Measurements from ENCODE around the gene MXD3. TPM values are rescaled to one million over a fixed set of nuclear protein-coding genes. Genes with fewer than 3 reads are reported as not detected.

MXD3 gene
- polyA plus RNA-seq, 3 donors, result 21.5 to 61.9 (median 25.5) TPM

DNA sequence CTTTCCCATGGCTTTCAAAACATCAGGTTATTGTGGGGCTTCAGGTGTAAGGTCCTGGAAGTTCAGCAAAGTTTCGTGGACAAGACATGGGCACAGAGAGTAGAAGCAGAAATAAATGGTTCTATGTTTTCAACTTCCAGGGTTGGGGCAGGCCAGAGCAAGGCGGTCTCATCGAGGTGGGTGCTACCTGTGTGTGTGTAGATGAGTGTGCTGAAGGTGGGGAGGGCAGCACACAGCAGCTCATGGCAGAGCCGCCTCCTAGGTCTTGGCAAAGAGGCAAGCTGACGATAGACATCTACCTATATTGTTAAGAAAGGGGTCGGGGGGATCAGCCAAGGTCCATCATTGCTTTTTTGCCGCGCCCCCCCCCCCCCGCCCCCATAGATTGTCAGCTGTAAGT lies 12.0 kb downstream of the MXD3 start:
- H3K27me3 Mint-ChIP-seq (ENCODE audit: low read depth in 3 of 3), result peaks cover 0 to 5% (median 0%) of the 10 kb centered on the region in 3 donors
- H3K4me3 Mint-ChIP-seq, result peak overlapping the region; percentile 7 to 68
- peaks cover 84% of the 10 kb centered on the region for H3K4me1 Mint-ChIP-seq
- no peak for DNase-seq
- H3K36me3 Mint-ChIP-seq, result peaks cover 46 to 63% of the 10 kb centered on the region in 2 donors
- intact Hi-C loops (cut with micrococcal nuclease), result loop anchor here (5.0 to 10.0 kb wide), 4 partner anchors 162 to 853 kb away; partner anchors contain the start of genes NHP2 (in 1 of the 2), RNF44 (in 1 of the 2) and TMED9 (in 1 of the 2)
- peaks cover 30% of the 10 kb centered on the region for H4K20me1 ChIP-seq (ENCODE audit: insufficient read depth, low read length)
- H3K27me3 ChIP-seq (ENCODE audit: control insufficient read depth in 2 of 2, insufficient read depth in 2 of 2, low read length in 2 of 2), result no peaks in the 10 kb centered on the region
- peak overlapping the region in 1 of 3 experiments; percentile 97 for H3K4me3 ChIP-seq (replicated peaks in 1 of 3; ENCODE audit: low read depth in 2 of 3, low read length in 3 of 3)
- H3K4me1 ChIP-seq (ENCODE audit: control insufficient read depth in 1 of 2, insufficient read depth in 2 of 2, low read length in 2 of 2), result peaks cover 84 to 93% of the 10 kb centered on the region in 2 donors
- H3K9me3 Mint-ChIP-seq, result no peaks in the 10 kb centered on the region
- H3K36me3 ChIP-seq (replicated peaks in 1 of 2; ENCODE audit: control insufficient read depth in 1 of 2, insufficient read depth in 2 of 2, low read length in 2 of 2), result peaks cover 26 to 38% of the 10 kb centered on the region in 2 donors
- peaks cover 52% of the 10 kb centered on the region for H3K79me2 ChIP-seq (ENCODE audit: insufficient read depth, low read length)
- 66% methylated on average over 3 of the region's 9 CpGs for WGBS (ENCODE audit: insufficient coverage)
- no peak overlapping the region for H3K9ac ChIP-seq (ENCODE audit: insufficient read depth, low read length, poor library complexity, severe bottlenecking)
- no peaks in the 10 kb centered on the region for H3K9me3 ChIP-seq (replicated peaks in 1 of 2; ENCODE audit: control insufficient read depth in 1 of 2, insufficient read depth in 1 of 2, low read length in 2 of 2)
- peak overlapping the region; percentile 92 to 98 (median 96) for H3K27ac Mint-ChIP-seq
- TF ChIP-seq, protein P1, sequence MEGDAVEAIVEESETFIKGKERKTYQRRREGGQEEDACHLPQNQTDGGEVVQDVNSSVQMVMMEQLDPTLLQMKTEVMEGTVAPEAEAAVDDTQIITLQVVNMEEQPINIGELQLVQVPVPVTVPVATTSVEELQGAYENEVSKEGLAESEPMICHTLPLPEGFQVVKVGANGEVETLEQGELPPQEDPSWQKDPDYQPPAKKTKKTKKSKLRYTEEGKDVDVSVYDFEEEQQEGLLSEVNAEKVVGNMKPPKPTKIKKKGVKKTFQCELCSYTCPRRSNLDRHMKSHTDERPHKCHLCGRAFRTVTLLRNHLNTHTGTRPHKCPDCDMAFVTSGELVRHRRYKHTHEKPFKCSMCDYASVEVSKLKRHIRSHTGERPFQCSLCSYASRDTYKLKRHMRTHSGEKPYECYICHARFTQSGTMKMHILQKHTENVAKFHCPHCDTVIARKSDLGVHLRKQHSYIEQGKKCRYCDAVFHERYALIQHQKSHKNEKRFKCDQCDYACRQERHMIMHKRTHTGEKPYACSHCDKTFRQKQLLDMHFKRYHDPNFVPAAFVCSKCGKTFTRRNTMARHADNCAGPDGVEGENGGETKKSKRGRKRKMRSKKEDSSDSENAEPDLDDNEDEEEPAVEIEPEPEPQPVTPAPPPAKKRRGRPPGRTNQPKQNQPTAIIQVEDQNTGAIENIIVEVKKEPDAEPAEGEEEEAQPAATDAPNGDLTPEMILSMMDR (IDR thresholded peaks at IDR 0.05), result no peak
- no peak overlapping the region for H2AFZ ChIP-seq (ENCODE audit: insufficient read depth, low read depth, low read length, poor library complexity, severe bottlenecking)
- peak overlapping the region; percentile 88 for H3K4me2 ChIP-seq (replicated peaks; ENCODE audit: extremely low read depth, low read length, poor library complexity, severe bottlenecking)
- H3K27ac ChIP-seq (ENCODE audit: low read depth in 1 of 2, low read length in 2 of 2), result peak overlapping the region; percentile 74 to 95

DNA sequence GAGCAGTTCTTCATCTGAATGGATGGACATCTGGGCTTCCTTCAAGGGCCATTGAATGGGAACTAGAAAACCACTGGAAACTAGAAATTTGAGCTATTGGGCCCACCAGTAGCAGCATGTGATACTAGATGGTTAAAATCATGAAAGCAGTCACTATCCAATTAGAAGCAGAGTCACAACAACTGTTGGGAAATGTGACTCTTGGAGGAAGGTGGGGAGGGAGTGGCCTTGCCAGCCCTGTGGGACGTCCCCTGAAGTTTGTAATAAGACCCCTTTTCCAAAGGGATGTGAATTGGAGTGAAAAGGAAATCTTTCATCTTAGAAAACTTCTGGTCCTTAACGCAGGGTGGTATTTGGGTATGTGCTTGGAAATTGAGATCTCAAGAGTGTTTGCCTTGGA lies 13.8 kb downstream of the MXD3 start:
- Mint-ChIP-seq H3K9me3 (no peaks in the 10 kb centered on the region), H3K4me3 (no peak overlapping the region), H3K36me3 (peaks cover 61 to 71% of the 10 kb centered on the region in 2 donors), H3K27ac (peak overlapping the region in 4 of 7 donors; percentile 30 to 96 (median 60)), H3K27me3 (ENCODE audit: low read depth in 3 of 3) (peaks cover 0 to 5% (median 0%) of the 10 kb centered on the region in 3 donors), H3K4me1 (peaks cover 81% of the 10 kb centered on the region)
- no CpG with 5 or more reads among the region's 2 CpGs for WGBS (ENCODE audit: insufficient coverage)
- H3K79me2 ChIP-seq (ENCODE audit: insufficient read depth, low read length), result peaks cover 36% of the 10 kb centered on the region
- no peaks in the 10 kb centered on the region for H3K27me3 ChIP-seq (ENCODE audit: control insufficient read depth in 2 of 2, insufficient read depth in 2 of 2, low read length in 2 of 2)
- H4K20me1 ChIP-seq (ENCODE audit: insufficient read depth, low read length), result peaks cover 23% of the 10 kb centered on the region
- TF ChIP-seq, protein P1 (IDR thresholded peaks at IDR 0.05), result no peak
- no peak overlapping the region for H3K9ac ChIP-seq (ENCODE audit: insufficient read depth, low read length, poor library complexity, severe bottlenecking)
- H3K36me3 ChIP-seq (replicated peaks in 1 of 2; ENCODE audit: control insufficient read depth in 1 of 2, insufficient read depth in 2 of 2, low read length in 2 of 2), result peaks cover 42 to 56% of the 10 kb centered on the region in 2 donors
- no peak overlapping the region for H3K4me3 ChIP-seq (replicated peaks in 1 of 3; ENCODE audit: low read depth in 2 of 3, low read length in 3 of 3)
- peaks cover 78 to 81% of the 10 kb centered on the region in 2 donors for H3K4me1 ChIP-seq (ENCODE audit: control insufficient read depth in 1 of 2, insufficient read depth in 2 of 2, low read length in 2 of 2)
- no peak overlapping the region for H3K4me2 ChIP-seq (replicated peaks; ENCODE audit: extremely low read depth, low read length, poor library complexity, severe bottlenecking)
- intact Hi-C loops (cut with micrococcal nuclease), result no loop called here
- no peak for DNase-seq
- no peak overlapping the region for H3K27ac ChIP-seq (ENCODE audit: low read depth in 1 of 2, low read length in 2 of 2)
- no peaks in the 10 kb centered on the region for H3K9me3 ChIP-seq (replicated peaks in 1 of 2; ENCODE audit: control insufficient read depth in 1 of 2, insufficient read depth in 1 of 2, low read length in 2 of 2)
- H2AFZ ChIP-seq (ENCODE audit: insufficient read depth, low read depth, low read length, poor library complexity, severe bottlenecking), result no peak overlapping the region

Data from CD14-positive monocyte (primary cell).